Measurements from ENCODE around the gene AK5. TPM values are rescaled to one million over a fixed set of nuclear protein-coding genes. Genes with fewer than 3 reads are reported as not detected.

The AK5 gene
- polyA plus RNA-seq, 1 donor (not counting 4 experiments of a cell fraction or from before 2014, with no cell fraction given) = 0.30 TPM

DNA sequence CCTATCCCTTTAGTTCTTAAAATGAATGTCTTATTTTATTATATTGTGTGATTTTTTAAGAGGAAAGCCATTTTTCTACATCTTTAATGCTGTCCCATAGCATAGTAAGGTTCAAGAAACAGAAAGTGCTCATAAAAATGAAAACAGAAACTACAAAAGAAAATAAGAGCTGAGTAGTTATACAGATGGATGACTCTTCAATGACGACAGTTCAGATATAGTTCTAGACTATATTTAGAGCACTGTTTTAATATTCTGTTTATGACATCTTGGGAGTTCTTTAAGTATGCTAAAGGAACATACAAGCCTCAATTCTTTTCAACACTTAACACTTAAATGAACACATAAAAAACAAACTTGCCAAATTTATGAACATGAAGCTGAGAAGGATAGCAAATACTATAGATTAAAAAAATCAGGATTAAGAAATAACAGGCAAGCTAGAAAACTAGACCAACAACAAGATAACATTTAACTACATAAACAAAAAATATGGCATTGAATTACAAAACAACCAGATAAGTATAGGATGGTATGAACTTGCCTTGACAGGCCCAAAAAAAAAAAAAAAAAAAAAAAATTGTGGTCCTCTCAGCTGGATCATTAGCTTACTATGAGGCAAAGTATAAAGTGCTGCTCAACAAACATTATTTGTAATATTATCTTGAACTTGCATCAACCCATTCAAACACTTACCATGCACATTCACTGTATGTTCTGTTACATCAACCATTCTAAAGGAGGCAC is 312.7 kb downstream of the AK5 start:
- no peak for FAIRE-seq
- no peak overlapping the region for H3K9ac ChIP-seq (ENCODE audit: control insufficient read depth, extremely low read depth, insufficient read depth, low read length)
- DNase-seq (ENCODE audit: low read depth, low spot score) = no peak
- TF ChIP-seq, protein P1, sequence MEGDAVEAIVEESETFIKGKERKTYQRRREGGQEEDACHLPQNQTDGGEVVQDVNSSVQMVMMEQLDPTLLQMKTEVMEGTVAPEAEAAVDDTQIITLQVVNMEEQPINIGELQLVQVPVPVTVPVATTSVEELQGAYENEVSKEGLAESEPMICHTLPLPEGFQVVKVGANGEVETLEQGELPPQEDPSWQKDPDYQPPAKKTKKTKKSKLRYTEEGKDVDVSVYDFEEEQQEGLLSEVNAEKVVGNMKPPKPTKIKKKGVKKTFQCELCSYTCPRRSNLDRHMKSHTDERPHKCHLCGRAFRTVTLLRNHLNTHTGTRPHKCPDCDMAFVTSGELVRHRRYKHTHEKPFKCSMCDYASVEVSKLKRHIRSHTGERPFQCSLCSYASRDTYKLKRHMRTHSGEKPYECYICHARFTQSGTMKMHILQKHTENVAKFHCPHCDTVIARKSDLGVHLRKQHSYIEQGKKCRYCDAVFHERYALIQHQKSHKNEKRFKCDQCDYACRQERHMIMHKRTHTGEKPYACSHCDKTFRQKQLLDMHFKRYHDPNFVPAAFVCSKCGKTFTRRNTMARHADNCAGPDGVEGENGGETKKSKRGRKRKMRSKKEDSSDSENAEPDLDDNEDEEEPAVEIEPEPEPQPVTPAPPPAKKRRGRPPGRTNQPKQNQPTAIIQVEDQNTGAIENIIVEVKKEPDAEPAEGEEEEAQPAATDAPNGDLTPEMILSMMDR (optimal IDR thresholded peaks at IDR 0.05 in 1 of 3, IDR thresholded peaks at IDR 0.05 in 1 of 3, conservative IDR thresholded peaks at IDR 0.05 in 1 of 3; ENCODE audit: extremely low read depth in 1 of 3, insufficient read depth in 2 of 3, low read length in 3 of 3) = no peak
- TF ChIP-seq EZH2 (IDR thresholded peaks at IDR 0.05; ENCODE audit: low read length) = no peak
- peaks cover 7% of the 10 kb centered on the region for H3K4me1 ChIP-seq (ENCODE audit: control insufficient read depth, extremely low read depth, insufficient read depth, low read length)
- no peaks in the 10 kb centered on the region for H3K9me3 ChIP-seq (ENCODE audit: control insufficient read depth, low read depth, low read length)
- H3K27ac ChIP-seq (ENCODE audit: control insufficient read depth, insufficient read depth, low read length) = no peak overlapping the region
- H2AFZ ChIP-seq (ENCODE audit: control insufficient read depth, low read length) = no peak overlapping the region
- H3K4me3 ChIP-seq (ENCODE audit: control insufficient read depth in 2 of 3, extremely low read depth in 1 of 3, insufficient read depth in 2 of 3, low read depth in 1 of 3, low read length in 3 of 3) = no peak overlapping the region
- no peaks in the 10 kb centered on the region for H3K27me3 ChIP-seq (ENCODE audit: control insufficient read depth, extremely low read depth, insufficient read depth, low read length)
- H3K9me1 ChIP-seq (ENCODE audit: control insufficient read depth, extremely low read depth, insufficient read depth, low read length) = no peaks in the 10 kb centered on the region
- H3K36me3 ChIP-seq (ENCODE audit: control insufficient read depth in 2 of 2, extremely low read depth in 1 of 2, insufficient read depth in 2 of 2, low read length in 2 of 2) = no peaks in the 10 kb centered on the region
- no peaks in the 10 kb centered on the region for H4K20me1 ChIP-seq (ENCODE audit: control insufficient read depth, extremely low read depth, insufficient read depth, low read length)
- H3K79me2 ChIP-seq (ENCODE audit: control insufficient read depth, insufficient read depth, low read length) = peaks cover 3% of the 10 kb centered on the region
- dilution Hi-C loops (cut with MboI; ENCODE audit: extremely low pct_ligation_motif_present, low sequenced_read_pairs) = no loop called here
- H3K4me2 ChIP-seq (ENCODE audit: control insufficient read depth, extremely low read depth, insufficient read depth, low read depth, low read length) = no peak overlapping the region

DNA sequence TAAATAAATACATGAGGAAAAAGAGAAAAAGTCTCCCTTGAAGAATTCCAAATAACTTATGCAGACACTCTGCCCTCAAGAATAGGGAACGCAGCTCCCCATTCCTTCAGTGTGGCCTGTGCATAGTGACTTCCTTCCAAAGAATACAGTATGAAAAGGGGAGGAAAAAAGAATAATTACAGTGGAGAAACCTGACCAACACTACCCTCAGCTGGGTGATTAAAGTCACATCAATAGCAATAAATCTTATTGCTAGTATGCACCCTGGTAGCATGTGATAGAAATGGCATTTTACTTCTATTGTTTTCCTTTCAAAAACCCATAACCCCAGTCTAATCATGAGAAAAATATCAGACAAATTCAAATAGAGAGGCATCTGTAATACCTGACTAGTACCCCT is 315.5 kb downstream of the AK5 start:
- TF ChIP-seq, protein P1 (optimal IDR thresholded peaks at IDR 0.05 in 1 of 3, IDR thresholded peaks at IDR 0.05 in 1 of 3, conservative IDR thresholded peaks at IDR 0.05 in 1 of 3; ENCODE audit: extremely low read depth in 1 of 3, insufficient read depth in 2 of 3, low read length in 3 of 3) = no peak
- no peak for TF ChIP-seq EZH2 (IDR thresholded peaks at IDR 0.05; ENCODE audit: low read length)
- Histone ChIP-seq H3K9me3 (ENCODE audit: control insufficient read depth, low read depth, low read length) (no peaks in the 10 kb centered on the region), H2AFZ (ENCODE audit: control insufficient read depth, low read length) (no peak overlapping the region), H3K27ac (ENCODE audit: control insufficient read depth, insufficient read depth, low read length) (no peak overlapping the region), H3K36me3 (ENCODE audit: control insufficient read depth in 2 of 2, extremely low read depth in 1 of 2, insufficient read depth in 2 of 2, low read length in 2 of 2) (no peaks in the 10 kb centered on the region), H3K9ac (ENCODE audit: control insufficient read depth, extremely low read depth, insufficient read depth, low read length) (no peak overlapping the region), H3K4me1 (ENCODE audit: control insufficient read depth, extremely low read depth, insufficient read depth, low read length) (peaks cover 7% of the 10 kb centered on the region), H3K9me1 (ENCODE audit: control insufficient read depth, extremely low read depth, insufficient read depth, low read length) (no peaks in the 10 kb centered on the region), H3K79me2 (ENCODE audit: control insufficient read depth, insufficient read depth, low read length) (peaks cover 1% of the 10 kb centered on the region), H3K27me3 (ENCODE audit: control insufficient read depth, extremely low read depth, insufficient read depth, low read length) (no peaks in the 10 kb centered on the region), H3K4me2 (ENCODE audit: control insufficient read depth, extremely low read depth, insufficient read depth, low read depth, low read length) (no peak overlapping the region), H4K20me1 (ENCODE audit: control insufficient read depth, extremely low read depth, insufficient read depth, low read length) (no peaks in the 10 kb centered on the region), H3K4me3 (ENCODE audit: control insufficient read depth in 2 of 3, extremely low read depth in 1 of 3, insufficient read depth in 2 of 3, low read depth in 1 of 3, low read length in 3 of 3) (no peak overlapping the region)
- FAIRE-seq (no peak), DNase-seq (ENCODE audit: low read depth, low spot score) (no peak)
- dilution Hi-C loops (cut with MboI; ENCODE audit: extremely low pct_ligation_motif_present, low sequenced_read_pairs) = no loop called here
